NT2/D1 (cell line): ENCODE data around the gene FAM120A.
"Not testable (repeated sequence)": the region's sequence is repeated elsewhere in the genome, so short reads cannot be mapped to it uniquely, and the experiment has no call there.

Experiments
- SUZ12 ChIP-seq: IDR thresholded peaks from 2 replicates; pipeline ENCODE4 v1.6.1; 2011; ENCODE audit not compliant: insufficient read length, insufficient read depth; ENCODE audit errors: extremely low read depth
- YY1 ChIP-seq: IDR thresholded peaks from 2 replicates; pipeline ENCODE4 v1.6.1; 2011; ENCODE audit not compliant: insufficient read length, insufficient read depth

- TF ChIP-seq YY1, SUZ12: not testable (repeated sequence)
These were observed 59.7 kb downstream of the FAM120A start for GRCh38 chr9:93511228-93511627.
